ENCODE results near the gene ZNF221.

GRCh38 chr19:43939557-43940260, 11.3 kb upstream of the ZNF221 start:
- TF ChIP-seq CTCF (IDR thresholded peaks at IDR 0.05) = no peak
- no peak for TF ChIP-seq POLR2A (IDR thresholded peaks at IDR 0.05)
